HepG2 (cell line): ENCODE measurements around the gene NDUFAF3. TPM values are rescaled to one million over a fixed set of nuclear protein-coding genes. Genes with fewer than 3 reads are reported as not detected.

ENCODE experiments used
- ATAC-seq: fragments of 200-7000 bp; cut with Tn5 transposase; 3 replicates; pipeline ENCODE4 v1.9.1; 2020; ENCODE audit warnings: mild to moderate bottlenecking, moderate library complexity
- BruUV-seq: library from RNA; stranded (reverse); fragments of 400-500 nt; replicated peaks from 2 replicates; lab custom pipeline; 2021; lab: Mats Ljungman, UMichigan
- CTCF ChIA-PET: fragments of 300-600 bp; formaldehyde crosslinking; extraction: SDS; loops from one replicate; lab custom pipeline; 2021; ENCODE audit warnings: low total read pairs, inconsistent platforms, low intra/inter-chr PET ratio; lab: Yijun Ruan, JAX
- POLR2A ChIA-PET: fragments of 350-600 bp; sonication (Branson Sonifier 250); formaldehyde crosslinking; loops from one replicate; lab custom pipeline; 2020; ENCODE audit warnings: antibody characterized with exemption, inconsistent platforms; lab: Yijun Ruan, JAX
- DNase-seq: peaks from one replicate; pipeline ENCODE4 v3.0.0-alpha.2; 2015; ENCODE audit warnings: low spot score
- FAIRE-seq: peaks from 3 replicates; lab custom pipeline; 2011; peaks lifted over from hg19 to GRCh38; lab: Jason Lieb, UNC
- H2AFZ ChIP-seq: one replicate; pipeline ENCODE4 v1.6.1; 2011; ENCODE audit warnings: low read length, inconsistent platforms
- H3K27ac ChIP-seq: fragments of 300-600 bp; 3 replicates; pipeline ENCODE4 v1.8.0; 2011; ENCODE audit warnings: mixed run types, mild to moderate bottlenecking, mixed read lengths, low read length, inconsistent platforms; ENCODE audit not compliant: insufficient read depth; ENCODE audit errors: extremely low read length
- H3K27me3 ChIP-seq, 2 experiments: fragments of 200-600 bp in 1 of 2; 2 replicates in 1 of 2; 3 replicates in 1 of 2; pipeline versions ENCODE4 v1.6.0 to v1.8.0; 2011; ENCODE audit warnings: low read length in 2 of 2, mild to moderate bottlenecking in 2 of 2, moderate library complexity in 2 of 2, inconsistent platforms in 1 of 2; ENCODE audit not compliant: insufficient read depth in 2 of 2, control insufficient read depth in 1 of 2
- H3K36me3 ChIP-seq, 2 experiments: fragments of 200-600 bp in 1 of 2; replicated peaks in 1 of 2; 2 replicates in 1 of 2; 3 replicates in 1 of 2; pipeline versions ENCODE4 v1.5.1 to v1.8.0; 2011; ENCODE audit warnings: low read length in 2 of 2, inconsistent platforms in 1 of 2; ENCODE audit not compliant: insufficient read depth in 2 of 2, control insufficient read depth in 1 of 2
- H3K4me1 ChIP-seq: 2 replicates; pipeline ENCODE4 v1.5.1; 2012; ENCODE audit warnings: low read length, inconsistent platforms; ENCODE audit not compliant: insufficient read depth
- H3K4me2 ChIP-seq: 2 replicates; pipeline ENCODE4 v1.6.0; 2011; ENCODE audit warnings: low read depth, low read length, inconsistent platforms
- H3K4me3 ChIP-seq, 3 experiments: fragments of 200-600 bp in 1 of 3; sonication (generic), shearing (Covaris generic) in 1 of 3; replicated peaks in 1 of 3; 2 replicates each; pipeline ENCODE4 v1.5.1; 2011 to 2016; ENCODE audit warnings: low read length in 3 of 3, inconsistent platforms in 2 of 3, low read depth in 2 of 3, mild to moderate bottlenecking in 2 of 3, control low read depth in 1 of 3, mixed read lengths in 1 of 3; ENCODE audit not compliant: insufficient read depth in 1 of 3
- H3K79me2 ChIP-seq: one replicate; pipeline ENCODE4 v1.6.1; 2011; ENCODE audit warnings: low read length, inconsistent platforms; ENCODE audit not compliant: insufficient read depth
- H3K9ac ChIP-seq: 2 replicates; pipeline ENCODE4 v1.6.0; 2011; ENCODE audit warnings: mild to moderate bottlenecking, low read depth, low read length, inconsistent platforms; ENCODE audit not compliant: insufficient read depth
- H3K9me3 ChIP-seq: 2 replicates; pipeline ENCODE4 v1.5.1; 2012; ENCODE audit warnings: mild to moderate bottlenecking, low read length
- H4K20me1 ChIP-seq: 2 replicates; pipeline ENCODE4 v1.6.0; 2011; ENCODE audit warnings: inconsistent platforms, mild to moderate bottlenecking, low read length, moderate library complexity; ENCODE audit not compliant: insufficient read depth
- FOXP1 ChIP-seq, 2 experiments: fragments of 450-650 bp in 1 of 2; IDR thresholded peaks; 2 replicates each; pipeline ENCODE4 v1.6.1; 2017 to 2018; ENCODE audit warnings: antibody characterized with exemption in 1 of 2
- IRF2 ChIP-seq: IDR thresholded peaks from 2 replicates; pipeline ENCODE4 v1.6.1; 2018; ENCODE audit warnings: missing genetic modification reagents, missing compliant biosample characterization
- KLF16 ChIP-seq, 2 experiments: sonication (generic) in 1 of 2; formaldehyde crosslinking in 1 of 2; IDR thresholded peaks; 2 replicates each; pipeline versions ENCODE4 v1.6.1 to v1.8.0; 2016 to 2023; ENCODE audit warnings: missing genetic modification reagents in 2 of 2, missing compliant biosample characterization in 1 of 2
- MIER2 ChIP-seq: IDR thresholded peaks from 2 replicates; pipeline ENCODE4 v1.6.1; 2016; ENCODE audit warnings: missing biosample characterization, missing genetic modification reagents
- NR2F6 ChIP-seq, 2 experiments: IDR thresholded peaks; 2 replicates each; pipeline ENCODE4 v1.6.1; 2016; ENCODE audit warnings: antibody characterized with exemption in 1 of 2, mild to moderate bottlenecking in 1 of 2
- RARA ChIP-seq: IDR thresholded peaks from 2 replicates; pipeline ENCODE4 v1.6.1; 2016; ENCODE audit warnings: missing genetic modification reagents, missing compliant biosample characterization
- TOPORS ChIP-seq: sonication (generic); formaldehyde crosslinking; IDR thresholded peaks from 2 replicates; pipeline ENCODE4 v1.8.0; 2023; ENCODE audit warnings: mild to moderate bottlenecking, missing genetic modification reagents
- U2AF2 ChIP-seq: fragments of 200-400 bp; formaldehyde crosslinking; IDR thresholded peaks from 2 replicates; pipeline ENCODE4 v1.6.1; 2017; ENCODE audit warnings: low read depth, mild to moderate bottlenecking, low read length
- ZBTB1 ChIP-seq: sonication (generic); formaldehyde crosslinking; IDR thresholded peaks from 2 replicates; pipeline ENCODE4 v1.4.0; 2020; ENCODE audit warnings: missing genetic modification reagents, borderline replicate concordance
- ZFP37 ChIP-seq: sonication (generic); formaldehyde crosslinking; IDR thresholded peaks from 2 replicates; pipeline ENCODE4 v1.4.0; 2020; ENCODE audit warnings: missing genetic modification reagents, borderline replicate concordance
- ZMYM4 ChIP-seq: sonication (generic); formaldehyde crosslinking; IDR thresholded peaks from 2 replicates; pipeline ENCODE4 v1.8.1; 2023; ENCODE audit warnings: mild to moderate bottlenecking, missing genetic modification reagents
- ZNF547 ChIP-seq: sonication (generic); formaldehyde crosslinking; IDR thresholded peaks from 2 replicates; pipeline ENCODE4 v1.5.1; 2020; ENCODE audit warnings: mild to moderate bottlenecking, missing genetic modification reagents
- ZNF598 ChIP-seq: sonication (generic); formaldehyde crosslinking; IDR thresholded peaks from 2 replicates; pipeline ENCODE4 v1.5.1; 2020; ENCODE audit warnings: mild to moderate bottlenecking, missing genetic modification reagents, borderline replicate concordance
- WGBS: methylation state at CpG from one replicate; pipeline ENCODE4 v1.1.6; 2017; ENCODE audit warnings: low lambda C conversion rate; 5-methylcytosine and 5-hydroxymethylcytosine counted together
- in situ Hi-C: cut with HindIII; loops from 2 replicates; pipeline ENCODE4 v1.10.0; 2017; ENCODE audit warnings: low pct_unique_long_range_greater_than_20kb; ENCODE audit not compliant: extremely low pct_ligation_motif_present
- intact Hi-C: fragments of 100-400 bp; cut with micrococcal nuclease; formaldehyde crosslinking; loops from one replicate; pipeline ENCODE4 v1.10.0; 2022; ENCODE audit not compliant: unreplicated experiment
- polyA plus RNA-seq, 8 experiments: library from polyadenylated mRNA; depleted of rRNA in 3 of 8; stranded (reverse) in 7 of 8; unstranded in 1 of 8; fragments of >200 nt; fragmentation: Illumina TruSeq in 4 of 8; extraction: Trizol in 4 of 8; gene quantifications; 2 replicates each; pipeline versions ENCODE4 v1.2.1 to v1.2.3, GENCODE V29; 2011 to 2016; ENCODE audit warnings: low read depth in 4 of 8, missing spikeins in 1 of 8, mixed read lengths in 1 of 8; ENCODE audit not compliant: insufficient read depth in 1 of 8
- total RNA-seq, 5 experiments: library from RNA; depleted of rRNA; stranded (reverse); fragments of >200 nt; fragmentation: Illumina TruSeq; extraction: Trizol; gene quantifications; 2 replicates each; pipeline ENCODE4 v1.2.3, GENCODE V29; 2016; ENCODE audit warnings: low read depth in 1 of 5
- TF ChIP-seq, protein P1 (sequence below): sonication (generic); formaldehyde crosslinking; IDR thresholded peaks from 2 replicates; pipeline ENCODE4 v1.4.0; 2020; ENCODE audit warnings: missing genetic modification reagents, borderline replicate concordance
- TF ChIP-seq, protein P2 (sequence below): sonication (generic); formaldehyde crosslinking; IDR thresholded peaks from 2 replicates; pipeline ENCODE4 v1.5.0; 2020; ENCODE audit warnings: mild to moderate bottlenecking, missing genetic modification reagents

The NDUFAF3 gene
- total and polyA plus RNA-seq, 2 of the 13 experiments (the other 11 are each of a cell fraction or from before 2014, with no cell fraction given) = 39.0 to 50.0 TPM

DNA sequence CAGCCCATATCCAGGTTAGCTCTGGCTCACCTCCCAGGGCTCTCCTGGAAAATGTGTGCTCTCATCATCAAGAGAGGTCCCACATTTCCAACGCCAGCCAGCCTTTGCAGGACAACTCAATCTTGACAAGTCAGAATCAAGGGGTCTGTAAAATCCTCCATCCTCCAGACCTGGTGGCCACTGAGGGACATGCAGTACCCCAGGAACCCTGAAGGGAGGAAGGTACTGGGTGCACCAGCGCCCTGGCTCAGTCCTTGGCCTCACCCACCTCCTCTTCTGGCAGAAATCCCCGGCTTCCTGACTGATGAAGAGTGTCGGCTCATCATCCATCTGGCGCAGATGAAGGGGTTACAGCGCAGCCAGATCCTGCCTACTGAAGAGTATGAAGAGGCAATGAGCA, 20.8 kb upstream of the NDUFAF3 start (continued):
- TF ChIP-seq ZBTB1 (CRISPR knock-in tag) (no peak), ZNF598 (CRISPR knock-in tag) (no peak), IRF2 (CRISPR knock-in tag) (no peak), ZMYM4 (CRISPR knock-in tag) (no peak), U2AF2 (no peak), ZFP37 (CRISPR knock-in tag) (no peak)
- TF ChIP-seq, protein P1, sequence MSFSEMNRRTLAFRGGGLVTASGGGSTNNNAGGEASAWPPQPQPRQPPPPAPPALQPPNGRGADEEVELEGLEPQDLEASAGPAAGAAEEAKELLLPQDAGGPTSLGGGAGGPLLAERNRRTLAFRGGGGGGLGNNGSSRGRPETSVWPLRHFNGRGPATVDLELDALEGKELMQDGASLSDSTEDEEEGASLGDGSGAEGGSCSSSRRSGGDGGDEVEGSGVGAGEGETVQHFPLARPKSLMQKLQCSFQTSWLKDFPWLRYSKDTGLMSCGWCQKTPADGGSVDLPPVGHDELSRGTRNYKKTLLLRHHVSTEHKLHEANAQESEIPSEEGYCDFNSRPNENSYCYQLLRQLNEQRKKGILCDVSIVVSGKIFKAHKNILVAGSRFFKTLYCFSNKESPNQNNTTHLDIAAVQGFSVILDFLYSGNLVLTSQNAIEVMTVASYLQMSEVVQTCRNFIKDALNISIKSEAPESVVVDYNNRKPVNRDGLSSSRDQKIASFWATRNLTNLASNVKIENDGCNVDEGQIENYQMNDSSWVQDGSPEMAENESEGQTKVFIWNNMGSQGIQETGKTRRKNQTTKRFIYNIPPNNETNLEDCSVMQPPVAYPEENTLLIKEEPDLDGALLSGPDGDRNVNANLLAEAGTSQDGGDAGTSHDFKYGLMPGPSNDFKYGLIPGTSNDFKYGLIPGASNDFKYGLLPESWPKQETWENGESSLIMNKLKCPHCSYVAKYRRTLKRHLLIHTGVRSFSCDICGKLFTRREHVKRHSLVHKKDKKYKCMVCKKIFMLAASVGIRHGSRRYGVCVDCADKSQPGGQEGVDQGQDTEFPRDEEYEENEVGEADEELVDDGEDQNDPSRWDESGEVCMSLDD = no peak
- TF ChIP-seq, all 625 proteins: peak for 0

DNA sequence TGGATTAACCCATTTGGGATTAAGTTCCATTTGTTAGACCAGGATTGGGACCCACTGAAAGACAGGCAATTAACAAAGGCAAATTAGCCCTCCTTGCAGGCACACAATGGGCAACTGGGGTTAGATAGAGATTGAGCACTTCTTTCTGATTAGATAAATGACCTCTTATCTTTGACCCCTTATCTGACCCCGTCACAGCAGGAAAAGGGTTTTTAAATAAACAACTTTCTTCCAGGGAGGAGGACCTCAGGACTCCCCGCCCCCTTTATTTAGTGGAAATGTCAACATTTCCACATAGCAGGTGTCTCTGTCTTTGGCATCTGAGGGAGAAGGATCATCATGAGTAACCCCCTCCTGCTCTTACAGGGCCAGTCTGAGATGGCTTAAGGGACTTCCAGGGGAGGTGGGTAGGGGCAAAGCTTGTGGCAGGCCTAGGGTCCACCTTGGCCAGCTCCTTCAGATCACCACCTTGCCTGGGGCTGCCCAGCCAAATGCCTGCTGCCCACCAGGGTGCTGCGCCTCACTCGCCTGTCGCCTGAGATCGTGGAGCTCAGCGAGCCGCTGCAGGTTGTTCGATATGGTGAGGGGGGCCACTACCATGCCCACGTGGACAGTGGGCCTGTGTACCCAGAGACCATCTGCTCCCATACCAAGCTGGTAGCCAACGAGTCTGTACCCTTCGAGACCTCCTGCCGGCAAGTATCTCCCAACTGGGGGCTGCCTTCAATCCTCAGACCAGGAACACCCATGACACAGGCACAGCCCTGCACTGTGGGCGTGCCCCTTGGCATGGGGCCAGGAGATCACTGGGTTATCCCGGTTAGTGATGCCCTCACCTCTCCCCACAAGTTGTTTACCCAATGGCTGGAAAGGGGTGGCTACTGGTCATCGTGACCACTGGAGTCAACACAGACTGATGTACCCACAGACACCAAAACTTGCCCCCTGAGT, 17.3 kb upstream of the NDUFAF3 start:
- peak overlapping the region; percentile 57; the same call in 1 of the 2 replicates for H3K4me2 ChIP-seq
- no peaks in the 10 kb centered on the region for H3K9me3 ChIP-seq
- ChIA-PET CTCF (no interaction called here), POLR2A (interaction anchor here (0.7 to 12.8 kb wide), 3 partner anchors 17 to 89 kb away, joined by 3 to 280 read pairs (median 42); partner anchors contain the start of genes DALRD3, NDUFAF3 and QRICH1)
- WGBS = 3% methylated on average over 5 of the region's 16 CpGs
- peaks cover 18% of the 10 kb centered on the region for H3K79me2 ChIP-seq
- H3K4me3 ChIP-seq = peak overlapping the region in 1 of 3 experiments; percentile 32; a peak in 1 of 6 replicates
- ATAC-seq = no peak
- peaks cover 81% of the 10 kb centered on the region for H3K4me1 ChIP-seq
- intact Hi-C loops = no loop called here
- H2AFZ ChIP-seq = no peak overlapping the region
- H3K9ac ChIP-seq = no peak overlapping the region
- FAIRE-seq = peak; percentile 8
- H3K36me3 ChIP-seq = no peaks in the 10 kb centered on the region
- H4K20me1 ChIP-seq = peaks cover 8% of the 10 kb centered on the region
- H3K27me3 ChIP-seq = no peaks in the 10 kb centered on the region
- in situ Hi-C loops = no loop called here
- no peak overlapping the region for H3K27ac ChIP-seq
- peak; percentile 48 for DNase-seq
- BruUV-seq = no TSS peak
- TF ChIP-seq RARA (CRISPR knock-in tag) = peak; percentile 32; the same call in 1 of the 2 replicates
- TF ChIP-seq KLF16 (CRISPR knock-in tag; IDR thresholded peaks at IDR 0.05) = 0 out of 4 replicates have a peak, but pooled peaks of 1 of the 2 experiments have one; percentile 16
- TF ChIP-seq MIER2 (CRISPR knock-in tag) = no peak
- TF ChIP-seq TOPORS (CRISPR knock-in tag) = no peak
- TF ChIP-seq FOXP1 (IDR thresholded peaks at IDR 0.05) = no peak
- TF ChIP-seq FOXP1 (CRISPR knock-in tag; IDR thresholded peaks at IDR 0.05) = peak; percentile 18; the same call in 1 of the 2 replicates
- TF ChIP-seq ZNF547 (CRISPR knock-in tag) = no peak
- TF ChIP-seq, protein P2, sequence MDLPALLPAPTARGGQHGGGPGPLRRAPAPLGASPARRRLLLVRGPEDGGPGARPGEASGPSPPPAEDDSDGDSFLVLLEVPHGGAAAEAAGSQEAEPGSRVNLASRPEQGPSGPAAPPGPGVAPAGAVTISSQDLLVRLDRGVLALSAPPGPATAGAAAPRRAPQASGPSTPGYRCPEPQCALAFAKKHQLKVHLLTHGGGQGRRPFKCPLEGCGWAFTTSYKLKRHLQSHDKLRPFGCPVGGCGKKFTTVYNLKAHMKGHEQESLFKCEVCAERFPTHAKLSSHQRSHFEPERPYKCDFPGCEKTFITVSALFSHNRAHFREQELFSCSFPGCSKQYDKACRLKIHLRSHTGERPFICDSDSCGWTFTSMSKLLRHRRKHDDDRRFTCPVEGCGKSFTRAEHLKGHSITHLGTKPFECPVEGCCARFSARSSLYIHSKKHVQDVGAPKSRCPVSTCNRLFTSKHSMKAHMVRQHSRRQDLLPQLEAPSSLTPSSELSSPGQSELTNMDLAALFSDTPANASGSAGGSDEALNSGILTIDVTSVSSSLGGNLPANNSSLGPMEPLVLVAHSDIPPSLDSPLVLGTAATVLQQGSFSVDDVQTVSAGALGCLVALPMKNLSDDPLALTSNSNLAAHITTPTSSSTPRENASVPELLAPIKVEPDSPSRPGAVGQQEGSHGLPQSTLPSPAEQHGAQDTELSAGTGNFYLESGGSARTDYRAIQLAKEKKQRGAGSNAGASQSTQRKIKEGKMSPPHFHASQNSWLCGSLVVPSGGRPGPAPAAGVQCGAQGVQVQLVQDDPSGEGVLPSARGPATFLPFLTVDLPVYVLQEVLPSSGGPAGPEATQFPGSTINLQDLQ (CRISPR knock-in tag) = no peak
- TF ChIP-seq NR2F6 (IDR thresholded peaks at IDR 0.05) = peak; percentile 83
- peak; percentile 64 for TF ChIP-seq NR2F6 (CRISPR knock-in tag; IDR thresholded peaks at IDR 0.05)
